Osteoblast (primary cell): ENCODE measurements around the gene FGD6. TPM values are rescaled to one million over a fixed set of nuclear protein-coding genes. Genes with fewer than 3 reads are reported as not detected.
"Not testable (repeated sequence)": the region's sequence is repeated elsewhere in the genome, so short reads cannot be mapped to it uniquely, and the experiment has no call there.

Experiments used
- DNase-seq: peaks from one replicate; pipeline ENCODE4 v3.0.0; 2011; ENCODE audit warnings: low spot score, mixed read lengths; ENCODE audit not compliant: insufficient read length; ENCODE audit errors: missing footprints
- H2AFZ ChIP-seq: 2 replicates; pipeline ENCODE4 v1.6.0; 2011; ENCODE audit warnings: mild to moderate bottlenecking, low read length
- H3K27ac ChIP-seq: 2 replicates; pipeline ENCODE4 v1.5.1; 2011; ENCODE audit warnings: mild to moderate bottlenecking, low read depth, low read length, moderate library complexity
- H3K27me3 ChIP-seq: 2 replicates; pipeline ENCODE4 v1.6.0; 2012; ENCODE audit warnings: mild to moderate bottlenecking, control low read depth, inconsistent platforms, low read length, moderate library complexity; ENCODE audit not compliant: insufficient read depth
- H3K36me3 ChIP-seq: 2 replicates; pipeline ENCODE4 v1.5.1; 2011; ENCODE audit warnings: mild to moderate bottlenecking, low read length, control low read depth, moderate library complexity; ENCODE audit not compliant: insufficient read depth
- H3K4me1 ChIP-seq: 2 replicates; pipeline ENCODE4 v1.5.1; 2011; ENCODE audit warnings: mild to moderate bottlenecking, low read length, control low read depth, moderate library complexity; ENCODE audit not compliant: insufficient read depth
- H3K4me2 ChIP-seq: 2 replicates; pipeline ENCODE4 v1.6.0; 2011; ENCODE audit warnings: mild to moderate bottlenecking, low read length; ENCODE audit not compliant: insufficient read depth
- H3K4me3 ChIP-seq: fragments of 200-600 bp; sonication (generic); 3 replicates; pipeline ENCODE4 v1.5.1; 2012; ENCODE audit warnings: mild to moderate bottlenecking, low read length, inconsistent platforms; ENCODE audit not compliant: insufficient read depth
- H3K79me2 ChIP-seq: 2 replicates; pipeline ENCODE4 v1.6.0; 2012; ENCODE audit warnings: mild to moderate bottlenecking, low read length, control low read depth, inconsistent platforms; ENCODE audit not compliant: insufficient read depth
- H3K9me3 ChIP-seq: 2 replicates; pipeline ENCODE4 v1.5.1; 2011; ENCODE audit warnings: low read depth, low read length, control low read depth
- H4K20me1 ChIP-seq: 2 replicates; pipeline ENCODE4 v1.6.0; 2012; ENCODE audit warnings: mild to moderate bottlenecking, low read length, control low read depth; ENCODE audit not compliant: insufficient read depth
- total RNA-seq: library from RNA; depleted of rRNA; stranded (reverse); fragments of >200 nt; gene quantifications from 2 replicates; pipeline ENCODE4 v1.2.3, GENCODE V29; 2012
- TF ChIP-seq, protein P1 (sequence below): IDR thresholded peaks from 2 replicates; pipeline ENCODE4 v1.5.1; 2011; ENCODE audit warnings: mild to moderate bottlenecking, low read depth, low read length, moderate library complexity; ENCODE audit errors: extremely low read depth

The FGD6 gene
- total RNA-seq, 1 donor, result 11.9 TPM

DNA sequence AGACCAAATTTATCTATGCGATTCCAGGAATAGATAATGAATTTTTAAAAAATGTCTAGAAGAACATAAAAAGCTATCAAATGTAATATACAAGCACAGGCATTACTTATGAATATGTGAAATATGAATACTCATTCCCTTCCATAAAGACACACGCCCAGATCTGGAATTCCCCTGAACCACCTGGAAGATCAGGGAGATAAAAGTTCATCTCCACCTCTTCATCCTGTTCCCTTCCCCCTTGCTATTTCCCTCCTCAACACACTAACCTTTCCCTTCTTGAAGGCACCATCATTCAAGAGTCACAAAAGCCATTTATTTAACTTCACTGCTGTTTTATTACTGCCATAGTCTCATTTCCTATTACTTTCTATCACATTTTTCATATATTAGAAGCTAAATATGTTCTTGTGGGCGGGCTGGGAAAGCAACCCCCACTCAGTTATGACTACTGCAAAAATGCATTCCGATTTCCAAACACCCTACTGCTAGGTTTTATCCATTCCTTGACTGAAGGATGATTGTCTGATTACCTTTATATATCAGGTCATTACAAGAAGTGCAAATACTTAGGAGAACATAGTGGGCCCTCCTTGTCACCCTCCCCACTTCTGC is 16.1 kb downstream of the FGD6 start:
- Histone ChIP-seq H3K4me3 (peak overlapping the region; percentile 31), H3K9me3 (no peaks in the 10 kb centered on the region), H3K4me1 (peaks cover 58% of the 10 kb centered on the region), H3K4me2 (peak overlapping the region; percentile 70), H3K36me3 (no peaks in the 10 kb centered on the region), H3K27ac (peak overlapping the region; percentile 76), H2AFZ (peak overlapping the region; percentile 26), H4K20me1 (no peaks in the 10 kb centered on the region), H3K79me2 (peaks cover 45% of the 10 kb centered on the region), H3K27me3 (no peaks in the 10 kb centered on the region)
- TF ChIP-seq, protein P1, sequence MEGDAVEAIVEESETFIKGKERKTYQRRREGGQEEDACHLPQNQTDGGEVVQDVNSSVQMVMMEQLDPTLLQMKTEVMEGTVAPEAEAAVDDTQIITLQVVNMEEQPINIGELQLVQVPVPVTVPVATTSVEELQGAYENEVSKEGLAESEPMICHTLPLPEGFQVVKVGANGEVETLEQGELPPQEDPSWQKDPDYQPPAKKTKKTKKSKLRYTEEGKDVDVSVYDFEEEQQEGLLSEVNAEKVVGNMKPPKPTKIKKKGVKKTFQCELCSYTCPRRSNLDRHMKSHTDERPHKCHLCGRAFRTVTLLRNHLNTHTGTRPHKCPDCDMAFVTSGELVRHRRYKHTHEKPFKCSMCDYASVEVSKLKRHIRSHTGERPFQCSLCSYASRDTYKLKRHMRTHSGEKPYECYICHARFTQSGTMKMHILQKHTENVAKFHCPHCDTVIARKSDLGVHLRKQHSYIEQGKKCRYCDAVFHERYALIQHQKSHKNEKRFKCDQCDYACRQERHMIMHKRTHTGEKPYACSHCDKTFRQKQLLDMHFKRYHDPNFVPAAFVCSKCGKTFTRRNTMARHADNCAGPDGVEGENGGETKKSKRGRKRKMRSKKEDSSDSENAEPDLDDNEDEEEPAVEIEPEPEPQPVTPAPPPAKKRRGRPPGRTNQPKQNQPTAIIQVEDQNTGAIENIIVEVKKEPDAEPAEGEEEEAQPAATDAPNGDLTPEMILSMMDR, result no peak
- no peak for DNase-seq

- peaks cover 50% of the 10 kb centered on the region for H3K4me1 ChIP-seq
These were observed 17.0 kb downstream of the FGD6 start for GRCh38 chr12:95200128-95200894.

DNA sequence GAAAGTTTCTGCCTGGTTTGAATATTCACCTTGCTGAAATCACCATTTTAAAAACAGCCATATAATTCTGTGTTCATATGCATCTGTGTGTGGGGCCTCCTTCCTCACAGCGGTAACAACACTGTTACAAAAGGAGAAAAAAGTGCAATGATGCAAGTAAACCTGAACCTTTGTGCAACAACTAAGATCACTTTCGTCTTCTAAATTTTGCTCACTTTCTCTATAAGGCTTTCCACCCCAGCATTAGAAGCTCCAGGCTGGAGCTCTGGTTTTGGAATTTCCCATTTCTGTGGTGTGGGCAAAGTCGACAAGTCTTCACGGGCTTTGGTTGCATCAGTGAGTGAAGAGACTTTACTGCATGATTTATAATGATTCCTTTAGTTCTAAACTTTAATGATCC is 18.4 kb downstream of the FGD6 start:
- TF ChIP-seq, protein P1, result no peak
- no peak overlapping the region for H3K4me3 ChIP-seq
- no peak for DNase-seq
- H4K20me1 ChIP-seq, result no peaks in the 10 kb centered on the region
- H3K36me3 ChIP-seq, result no peaks in the 10 kb centered on the region
- peaks cover 37% of the 10 kb centered on the region for H3K79me2 ChIP-seq
- no peak overlapping the region for H3K4me2 ChIP-seq
- H3K9me3 ChIP-seq, result no peaks in the 10 kb centered on the region
- no peak overlapping the region for H3K27ac ChIP-seq
- H3K4me1 ChIP-seq, result peaks cover 36% of the 10 kb centered on the region
- no peaks in the 10 kb centered on the region for H3K27me3 ChIP-seq
- no peak overlapping the region for H2AFZ ChIP-seq

More at GRCh38 chr12:95200128-95200894, 17.0 kb downstream of the FGD6 start:
- Histone ChIP-seq H3K79me2 (peaks cover 46% of the 10 kb centered on the region), H3K4me2 (peak overlapping the region; percentile 70), H4K20me1 (no peaks in the 10 kb centered on the region), H3K9me3 (no peaks in the 10 kb centered on the region), H2AFZ (peak overlapping the region; percentile 65), H3K27ac (peak overlapping the region; percentile 76), H3K36me3 (no peaks in the 10 kb centered on the region), H3K27me3 (no peaks in the 10 kb centered on the region), H3K4me3 (peak overlapping the region; percentile 47)
- no peak for DNase-seq
- TF ChIP-seq, protein P1, result no peak

- TF ChIP-seq, protein P1, result no peak
- Histone ChIP-seq H3K9me3 (no peaks in the 10 kb centered on the region), H3K4me1 (peaks cover 24% of the 10 kb centered on the region), H3K4me3 (no peak overlapping the region), H3K27me3 (no peaks in the 10 kb centered on the region), H3K36me3 (no peaks in the 10 kb centered on the region), H3K79me2 (peaks cover 34% of the 10 kb centered on the region), H2AFZ (no peak overlapping the region), H3K4me2 (no peak overlapping the region), H3K27ac (no peak overlapping the region), H4K20me1 (no peaks in the 10 kb centered on the region)
- DNase-seq, result no peak
These were observed 19.6 kb downstream of the FGD6 start for GRCh38 chr12:95197636-95198035.

GRCh38 chr12:95196875-95197569 is 20.2 kb downstream of the FGD6 start:
- H3K27ac ChIP-seq, H3K9me3 ChIP-seq, H3K4me3 ChIP-seq, DNase-seq, H3K36me3 ChIP-seq, H3K27me3 ChIP-seq, H2AFZ ChIP-seq, H4K20me1 ChIP-seq, H3K4me2 ChIP-seq: not testable (repeated sequence)
- Histone ChIP-seq H3K79me2 (peaks cover 33% of the 10 kb centered on the region), H3K4me1 (peaks cover 18% of the 10 kb centered on the region)
